Activated CD4-positive, alpha-beta T cell treated with anti-CD3 and anti-CD28 coated beads for 4 hours (primary cell): ENCODE data around the gene OR5AR1.
"Not testable (repeated sequence)": the region's sequence is repeated elsewhere in the genome, so short reads cannot be mapped to it uniquely, and the experiment has no call there.

Source experiments
- DNase-seq, 2 donors: peaks; one replicate each; pipeline ENCODE4 v3.0.0-alpha.2; 2020

Gene OR5AR1

GRCh38 chr11:56663386-56663785 is at the start of gene OR5AR1:
Gene OR5AR1, plus strand, starts transcription at chr11:56663686. Its CDS starts 0 bp downstream, at chr11:56663686.
- no peak for DNase-seq

- no peak for DNase-seq
Measured at GRCh38 chr11:56624661-56625110, 38.8 kb upstream of the OR5AR1 start.

GRCh38 chr11:56625946-56626345 is 37.5 kb upstream of the OR5AR1 start:
- no peak for DNase-seq

DNA sequence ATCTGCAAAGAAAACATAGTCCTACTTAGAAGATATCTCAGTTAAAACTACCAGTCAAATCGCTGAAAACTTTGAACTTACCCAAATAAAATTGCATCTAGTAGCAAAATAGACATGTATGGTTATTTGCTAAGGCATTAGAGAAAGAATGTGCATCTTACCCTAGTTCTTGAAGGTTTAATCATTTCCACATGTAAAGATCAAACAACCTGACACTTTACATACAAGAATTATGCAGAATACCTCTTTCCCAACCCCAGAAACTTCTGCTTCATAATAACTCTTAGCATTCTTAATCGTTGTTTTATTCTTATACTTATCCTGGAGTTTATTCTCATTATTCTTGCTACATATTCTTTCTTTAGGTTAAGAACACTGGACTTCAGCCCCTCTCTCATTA is 31.2 kb upstream of the OR5AR1 start:
- no peak for DNase-seq

DNA sequence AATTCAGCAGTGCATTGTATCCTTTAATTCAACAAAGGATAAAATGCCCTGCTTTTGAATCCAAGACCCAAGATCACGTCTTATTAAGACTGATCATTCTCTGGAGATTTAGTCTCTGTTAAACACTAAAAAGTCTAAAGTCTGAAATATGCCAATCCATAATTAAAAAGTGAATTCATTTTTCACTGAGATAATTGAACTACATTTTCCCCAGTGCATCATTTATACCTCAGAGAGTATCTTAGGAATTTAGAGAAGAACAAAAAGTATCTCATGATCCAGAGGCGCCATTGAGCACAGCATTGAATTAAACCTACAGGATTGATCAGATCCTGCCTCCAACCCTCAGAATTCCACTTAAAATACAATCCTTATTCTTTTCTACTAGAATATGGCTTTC is 26.6 kb upstream of the OR5AR1 start:
- DNase-seq = no peak

DNA sequence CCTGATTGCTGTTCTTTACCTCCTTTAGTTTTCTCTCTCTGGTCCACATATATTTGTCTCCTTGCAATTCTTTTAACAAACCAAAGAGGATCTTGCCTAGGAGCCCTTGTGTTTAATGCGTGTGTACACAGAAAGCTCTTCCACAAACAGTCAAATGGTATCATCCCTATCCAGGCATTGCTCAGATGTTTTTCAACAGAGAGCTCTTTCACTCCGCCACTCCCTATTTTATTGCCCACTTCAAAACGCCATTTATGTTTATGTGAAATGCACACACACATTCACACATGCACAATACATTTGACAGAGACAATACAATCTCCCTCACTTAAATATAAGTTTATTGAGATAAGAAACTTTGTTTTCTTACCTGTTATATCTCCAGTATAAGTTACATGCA is 26.0 kb upstream of the OR5AR1 start:
- DNase-seq = no peak

- no peak for DNase-seq
Measured at GRCh38 chr11:56642339-56642738, 21.1 kb upstream of the OR5AR1 start, which contains the start of gene OR5AP2. Gene OR5AP2, minus strand, starts transcription at chr11:56642439. Its CDS starts 0 bp downstream, at chr11:56642439.

DNA sequence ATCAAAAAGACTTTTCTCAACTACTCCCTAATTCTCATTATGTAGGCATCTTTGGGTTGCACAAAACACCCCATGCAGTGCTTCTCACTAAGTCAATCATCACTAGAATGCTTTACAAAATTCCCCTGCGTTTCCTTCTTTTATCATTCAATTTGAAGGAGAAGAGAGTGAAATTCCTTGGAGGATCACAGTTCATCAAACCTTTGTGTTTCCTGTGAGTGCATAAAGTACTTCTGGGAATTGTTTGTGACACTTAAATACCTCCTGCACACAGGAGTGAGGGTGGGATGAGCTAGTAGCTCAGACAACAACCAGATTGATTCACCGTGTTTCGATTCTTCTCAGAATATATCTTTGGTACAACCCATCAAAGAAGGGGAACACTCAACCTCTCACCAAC is 3.7 kb upstream of the OR5AR1 start:
- DNase-seq = no peak

- no peak for DNase-seq
Measured at GRCh38 chr11:56670984-56671383, 7.5 kb downstream of the OR5AR1 start.

DNA sequence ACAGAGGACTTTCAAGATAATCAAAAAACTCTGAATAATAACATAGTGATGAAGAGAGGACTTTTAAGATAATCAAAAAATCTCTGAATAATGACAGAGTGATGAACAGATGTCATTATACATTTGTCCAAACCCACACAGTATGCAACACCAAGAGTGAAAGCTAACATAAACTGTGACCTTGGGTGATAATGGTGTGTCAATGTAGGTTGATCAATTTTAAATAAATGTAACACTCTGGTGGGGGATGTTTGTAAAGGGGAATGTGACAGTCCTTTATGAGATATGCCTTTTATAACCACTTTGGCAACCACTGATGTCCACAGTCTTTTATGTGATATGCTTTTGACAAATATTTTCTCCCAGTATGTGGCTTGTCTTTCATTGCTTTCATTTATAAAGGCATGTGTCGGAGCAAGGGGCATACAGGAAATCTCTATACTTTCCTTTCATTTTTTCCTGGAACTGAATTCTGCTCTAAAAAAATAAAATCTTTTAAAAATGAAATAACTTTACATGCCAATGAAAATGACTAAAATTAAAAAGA is 25.1 kb downstream of the OR5AR1 start:
- DNase-seq = no peak

DNA sequence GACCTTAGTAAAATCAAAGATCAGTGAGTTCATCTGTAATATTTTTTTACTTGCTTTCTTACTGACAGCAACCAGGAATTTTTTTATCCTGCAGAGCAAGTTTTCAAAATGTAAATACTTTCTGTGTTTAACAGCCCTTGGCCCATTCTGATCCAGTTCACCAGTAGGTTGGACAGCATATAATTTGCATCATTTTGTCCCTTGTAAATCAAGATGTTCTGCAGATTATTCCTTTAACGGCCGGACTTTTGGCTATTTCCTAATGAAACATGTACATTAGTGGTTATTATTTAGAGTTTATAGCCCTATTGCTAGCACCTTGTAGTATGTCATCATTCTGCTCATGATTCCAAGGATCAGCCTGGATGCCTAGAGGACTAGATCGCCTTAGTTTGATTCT is 27.7 kb downstream of the OR5AR1 start:
- not testable (repeated sequence) for DNase-seq

DNA sequence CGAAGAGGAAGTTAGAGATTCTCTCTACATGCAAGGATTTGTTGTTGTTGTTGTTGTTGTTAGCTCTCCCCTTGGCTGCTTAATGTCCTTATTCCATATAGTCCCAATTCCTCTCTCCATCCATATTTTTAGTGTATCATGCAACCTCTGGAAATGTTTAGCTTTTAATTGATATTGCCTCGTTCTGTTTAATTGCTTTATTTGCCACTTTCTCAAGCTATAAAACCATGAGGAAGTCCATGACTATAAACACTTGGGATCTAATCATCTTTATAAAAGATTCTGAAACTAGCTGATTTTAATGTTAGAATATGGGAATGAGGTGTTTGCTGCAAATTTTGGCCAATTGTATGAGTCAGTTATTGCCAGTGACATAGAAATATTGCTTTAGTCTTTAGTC is 29.9 kb downstream of the OR5AR1 start:
- no peak for DNase-seq

- no peak for DNase-seq
Measured at GRCh38 chr11:56698795-56699194, 35.3 kb downstream of the OR5AR1 start, which contains the start of gene OR9G1. Gene OR9G1, plus strand, starts transcription at chr11:56699095. Its CDS starts 1,293 bp downstream, at chr11:56700388.

DNA sequence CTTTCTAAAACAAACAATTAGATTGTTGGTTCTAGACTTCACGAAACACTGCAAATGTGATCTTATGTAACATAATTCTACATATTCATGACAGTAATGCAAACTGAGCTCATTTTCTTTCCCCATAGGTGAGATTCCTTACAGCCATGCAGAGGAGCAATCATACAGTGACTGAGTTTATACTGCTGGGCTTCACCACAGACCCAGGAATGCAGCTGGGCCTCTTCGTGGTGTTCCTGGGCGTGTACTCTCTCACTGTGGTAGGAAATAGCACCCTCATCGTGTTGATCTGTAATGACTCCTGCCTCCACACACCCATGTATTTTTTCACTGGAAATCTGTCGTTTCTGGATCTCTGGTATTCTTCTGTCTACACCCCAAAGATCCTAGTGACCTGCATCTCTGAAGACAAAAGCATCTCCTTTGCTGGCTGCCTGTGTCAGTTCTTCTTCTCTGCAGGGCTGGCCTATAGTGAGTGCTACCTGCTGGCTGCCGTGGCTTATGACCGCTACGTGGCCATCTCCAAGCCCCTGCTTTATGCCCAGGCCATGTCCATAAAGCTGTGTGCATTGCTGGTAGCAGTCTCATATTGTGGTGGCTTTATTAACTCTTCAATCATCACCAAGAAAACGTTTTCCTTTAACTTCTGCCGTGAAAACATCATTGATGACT is 36.9 kb downstream of the OR5AR1 start:
- DNase-seq = no peak

DNA sequence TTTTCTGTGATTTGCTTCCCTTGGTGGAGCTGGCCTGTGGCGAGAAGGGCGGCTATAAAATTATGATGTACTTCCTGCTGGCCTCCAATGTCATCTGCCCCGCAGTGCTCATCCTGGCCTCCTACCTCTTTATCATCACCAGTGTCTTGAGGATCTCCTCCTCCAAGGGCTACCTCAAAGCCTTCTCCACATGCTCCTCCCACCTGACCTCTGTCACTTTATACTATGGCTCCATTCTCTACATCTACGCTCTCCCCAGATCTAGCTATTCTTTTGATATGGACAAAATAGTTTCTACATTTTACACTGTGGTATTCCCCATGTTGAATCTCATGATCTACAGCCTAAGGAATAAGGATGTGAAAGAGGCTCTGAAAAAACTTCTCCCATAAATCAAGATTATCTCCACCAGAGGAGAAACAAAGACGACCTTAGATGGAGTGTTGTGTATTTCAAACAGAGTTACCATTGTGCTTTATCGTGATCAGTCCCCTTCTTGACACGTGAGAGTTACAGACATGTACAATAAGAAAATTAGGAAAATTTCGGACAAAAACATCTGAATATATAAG is 37.5 kb downstream of the OR5AR1 start:
- no peak for DNase-seq

GRCh38 chr11:56705784-56706396 is 42.4 kb downstream of the OR5AR1 start:
- no peak for DNase-seq

DNA sequence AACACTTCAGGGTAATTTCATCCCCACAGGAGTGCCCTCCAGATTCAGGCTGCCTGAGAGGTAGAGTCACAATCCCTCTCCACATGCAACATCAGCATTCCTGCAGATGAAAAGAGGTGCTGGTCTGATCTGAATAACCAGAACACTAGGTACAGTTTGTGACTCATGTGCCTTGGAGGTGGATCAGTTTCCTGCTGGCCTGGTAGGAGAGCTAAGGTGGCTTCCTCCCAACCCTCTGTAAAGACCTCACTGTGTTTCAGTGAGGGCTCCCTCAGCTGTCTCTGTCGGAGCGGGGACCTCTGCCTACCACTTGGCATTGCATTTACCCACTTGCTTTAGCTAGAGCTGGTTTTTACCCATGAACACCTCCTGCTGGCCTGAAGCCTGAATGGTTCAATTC is 43.0 kb downstream of the OR5AR1 start:
- no peak for DNase-seq

DNA sequence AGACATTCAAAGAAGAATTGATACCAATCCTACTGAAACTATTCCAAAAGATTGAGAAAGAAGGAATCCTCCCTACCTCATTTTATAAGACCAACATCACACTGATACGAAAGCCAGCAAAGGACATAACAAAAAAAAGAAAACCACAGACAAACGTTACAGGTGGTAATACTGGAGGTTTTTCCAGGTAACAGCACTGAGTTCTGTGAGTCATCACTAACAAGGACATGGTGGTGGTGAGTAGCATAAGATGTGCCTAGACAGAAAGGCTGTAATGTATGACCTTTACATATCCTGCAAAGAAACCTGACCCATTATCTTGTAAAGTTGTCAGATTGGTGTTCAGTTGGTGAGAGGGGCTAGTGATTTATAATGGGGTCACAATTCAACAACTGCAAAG is 50.7 kb downstream of the OR5AR1 start:
- DNase-seq = no peak
